HepG2 (cell line): ENCODE data around the gene ETV3L. TPM values are rescaled to one million over a fixed set of nuclear protein-coding genes. Genes with fewer than 3 reads are reported as not detected.

Source experiments
- AKAP8 ChIP-seq: sonication (generic); formaldehyde crosslinking; IDR thresholded peaks from 2 replicates; pipeline ENCODE4 v1.5.1; 2020; ENCODE audit warnings: mild to moderate bottlenecking, missing genetic modification reagents
- ARID4A ChIP-seq: sonication (generic); formaldehyde crosslinking; IDR thresholded peaks from 2 replicates; pipeline ENCODE4 v1.5.0; 2020; ENCODE audit warnings: mild to moderate bottlenecking, missing genetic modification reagents, borderline replicate concordance
- ATAD3A ChIP-seq: sonication (generic); formaldehyde crosslinking; IDR thresholded peaks from 2 replicates; pipeline ENCODE4 v1.4.0; 2020; ENCODE audit warnings: missing genetic modification reagents
- ATF2 ChIP-seq: sonication (generic); formaldehyde crosslinking; IDR thresholded peaks from 2 replicates; pipeline ENCODE4 v1.4.0; 2020; ENCODE audit warnings: missing genetic modification reagents
- CHD2 ChIP-seq: IDR thresholded peaks from 2 replicates; pipeline ENCODE4 v1.6.1; 2011; ENCODE audit warnings: low read depth, low read length, improper control_type of control experiment
- EED ChIP-seq: sonication (generic); formaldehyde crosslinking; IDR thresholded peaks from 2 replicates; pipeline ENCODE4 v1.5.0; 2020; ENCODE audit warnings: mild to moderate bottlenecking, missing genetic modification reagents
- ELK4 ChIP-seq: sonication (generic); formaldehyde crosslinking; IDR thresholded peaks from 2 replicates; pipeline ENCODE4 v1.9.0; 2021; ENCODE audit warnings: missing genetic modification reagents, borderline replicate concordance
- ETS1 ChIP-seq: sonication (generic); formaldehyde crosslinking; IDR thresholded peaks from 2 replicates; pipeline ENCODE4 v1.4.0; 2020; ENCODE audit warnings: missing genetic modification reagents
- GATAD1 ChIP-seq: IDR thresholded peaks from 2 replicates; pipeline ENCODE4 v1.6.1; 2016; ENCODE audit warnings: missing genetic modification reagents, missing compliant biosample characterization
- NCOA1 ChIP-seq: sonication (generic); formaldehyde crosslinking; IDR thresholded peaks from 2 replicates; pipeline ENCODE4 v1.9.0; 2021; ENCODE audit warnings: missing genetic modification reagents
- NCOA2 ChIP-seq: sonication (generic); formaldehyde crosslinking; IDR thresholded peaks from 2 replicates; pipeline ENCODE4 v1.8.0; 2022; ENCODE audit warnings: inconsistent platforms
- NFIC ChIP-seq: IDR thresholded peaks from 2 replicates; pipeline ENCODE4 v1.6.1; 2012; ENCODE audit warnings: mild to moderate bottlenecking, low read length, inconsistent platforms
- SOX5 ChIP-seq: IDR thresholded peaks from 2 replicates; pipeline ENCODE4 v1.6.1; 2016; ENCODE audit warnings: borderline replicate concordance
- SRSF1 ChIP-seq: fragments of 200-400 bp; formaldehyde crosslinking; optimal IDR thresholded peaks from 2 replicates; pipeline ENCODE3; 2017; ENCODE audit warnings: mild to moderate bottlenecking, low read depth, low read length, moderate library complexity
- TAF1 ChIP-seq: sonication (generic); formaldehyde crosslinking; IDR thresholded peaks from 2 replicates; pipeline ENCODE4 v1.4.0; 2020; ENCODE audit warnings: missing genetic modification reagents
- TFDP2 ChIP-seq: sonication (generic); formaldehyde crosslinking; IDR thresholded peaks from 2 replicates; pipeline ENCODE4 v1.4.0; 2020; ENCODE audit warnings: missing genetic modification reagents
- ZNF20 ChIP-seq: sonication (generic); formaldehyde crosslinking; IDR thresholded peaks from 2 replicates; pipeline ENCODE4 v1.4.0; 2020; ENCODE audit warnings: mild to moderate bottlenecking, moderate library complexity, missing genetic modification reagents
- ZNF30 ChIP-seq: sonication (generic); formaldehyde crosslinking; IDR thresholded peaks from 2 replicates; pipeline ENCODE4 v1.5.0; 2020; ENCODE audit warnings: mild to moderate bottlenecking, missing genetic modification reagents
- ZNF547 ChIP-seq: sonication (generic); formaldehyde crosslinking; IDR thresholded peaks from 2 replicates; pipeline ENCODE4 v1.5.1; 2020; ENCODE audit warnings: mild to moderate bottlenecking, missing genetic modification reagents
- ZNF605 ChIP-seq: sonication (generic); formaldehyde crosslinking; IDR thresholded peaks from 2 replicates; pipeline ENCODE4 v1.8.0; 2022; ENCODE audit warnings: mild to moderate bottlenecking, missing genetic modification reagents
- ZNF720 ChIP-seq: sonication (generic); formaldehyde crosslinking; IDR thresholded peaks from 2 replicates; pipeline ENCODE4 v1.4.0; 2020; ENCODE audit warnings: missing genetic modification reagents
- ZNF788 ChIP-seq: sonication (generic); formaldehyde crosslinking; IDR thresholded peaks from 2 replicates; pipeline ENCODE4 v1.5.0; 2020; ENCODE audit warnings: mild to moderate bottlenecking, missing genetic modification reagents, borderline replicate concordance
- polyA plus RNA-seq, 8 experiments: library from polyadenylated mRNA; depleted of rRNA in 3 of 8; stranded (reverse) in 7 of 8; unstranded in 1 of 8; fragments of >200 nt; fragmentation: Illumina TruSeq in 4 of 8; extraction: Trizol in 4 of 8; gene quantifications; 2 replicates each; pipeline versions ENCODE4 v1.2.1 to v1.2.3, GENCODE V29; 2011 to 2016; ENCODE audit warnings: low read depth in 4 of 8, missing spikeins in 1 of 8, mixed read lengths in 1 of 8; ENCODE audit not compliant: insufficient read depth in 1 of 8
- total RNA-seq, 5 experiments: library from RNA; depleted of rRNA; stranded (reverse); fragments of >200 nt; fragmentation: Illumina TruSeq; extraction: Trizol; gene quantifications; 2 replicates each; pipeline ENCODE4 v1.2.3, GENCODE V29; 2016; ENCODE audit warnings: low read depth in 1 of 5

Gene ETV3L
- total and polyA plus RNA-seq, 2 of the 13 experiments (the other 11 are each of a cell fraction or from before 2014, with no cell fraction given), result not detected

GRCh38 chr1:157073944-157074685, 25.5 kb downstream of the ETV3L start (continued):
- no peak for TF ChIP-seq ETS1 (CRISPR knock-in tag)
- TF ChIP-seq SRSF1, result no peak
- no peak for TF ChIP-seq ATF2 (CRISPR knock-in tag)
- no peak for TF ChIP-seq NCOA1
- TF ChIP-seq ARID4A, result peak; percentile 44; the same call in 1 of the 2 replicates
- no peak for TF ChIP-seq NFIC
- TF ChIP-seq TFDP2 (CRISPR knock-in tag), result no peak
- no peak for TF ChIP-seq TAF1 (CRISPR knock-in tag)
- TF ChIP-seq ELK4, result no peak
- TF ChIP-seq AKAP8 (CRISPR knock-in tag), result no peak
- TF ChIP-seq ZNF605, result no peak
- TF ChIP-seq ZNF547 (CRISPR knock-in tag), result no peak
- TF ChIP-seq CHD2, result no peak
- no peak for TF ChIP-seq ATAD3A (CRISPR knock-in tag)
- TF ChIP-seq GATAD1 (CRISPR knock-in tag), result no peak
- TF ChIP-seq SOX5, result 0 out of 2 replicates have a peak, but pooled peaks have one; percentile 8
- TF ChIP-seq ZNF788, result peak; percentile 29; the same call in 1 of the 2 replicates
- TF ChIP-seq ZNF20 (CRISPR knock-in tag), result no peak
- TF ChIP-seq ZNF30, result no peak
- TF ChIP-seq NCOA2, result no peak
- TF ChIP-seq ZNF720 (CRISPR knock-in tag), result no peak
- TF ChIP-seq EED (CRISPR knock-in tag), result no peak
